Adrenal gland (tissue), 12 donors: Measurements from ENCODE around the gene KRTAP10-8. TPM values are rescaled to one million over a fixed set of nuclear protein-coding genes. Genes with fewer than 3 reads are reported as not detected.
"Not testable (repeated sequence)": the region's sequence is repeated elsewhere in the genome, so short reads cannot be mapped to it uniquely, and the experiment has no call there.

Source experiments
- DNase-seq, 7 donors: peaks; one replicate each; pipeline ENCODE4 v3.0.0-alpha.2; 2019 to 2020
- H3K27ac ChIP-seq, 5 donors: fragments of 200-600 bp; sonication (generic) in 4 of 5; 1 replicate in 3 of 5; 2 replicates in 2 of 5; pipeline versions ENCODE4 v1.5.1 to v1.8.0; 2016 to 2020; ENCODE audit warnings: mild to moderate bottlenecking in 1 of 5
- H3K27me3 ChIP-seq: fragments of 200-600 bp; 2 replicates; pipeline ENCODE4 v1.8.0; 2021
- H3K36me3 ChIP-seq, 2 donors: fragments of 200-600 bp; replicated peaks in 1 of 2; 1 replicate in 1 of 2; 2 replicates in 1 of 2; pipeline versions ENCODE4 v1.5.1 to v1.8.0; 2018 to 2022
- H3K4me1 ChIP-seq, 2 donors: fragments of 200-600 bp; replicated peaks in 1 of 2; 1 replicate in 1 of 2; 2 replicates in 1 of 2; pipeline versions ENCODE4 v1.5.1 to v1.8.0; 2018 to 2021
- H3K4me3 ChIP-seq, 4 donors: fragments of 200-600 bp; sonication (generic) in 3 of 4; one replicate each; pipeline ENCODE4 v1.5.1; 2016 to 2018
- H3K9me3 ChIP-seq, 3 donors: fragments of 200-600 bp; sonication (generic) in 1 of 3; replicated peaks in 1 of 3; 1 replicate in 2 of 3; 2 replicates in 1 of 3; pipeline versions ENCODE4 v1.5.1 to v1.8.0; 2016 to 2021
- CTCF ChIP-seq, 6 experiments: fragments of 450-650 bp in 4 of 6; fragments of 200-600 bp in 2 of 6; sonication (generic) in 1 of 6; IDR thresholded peaks; 1 replicate in 5 of 6; 2 replicates in 1 of 6; pipeline versions ENCODE4 v1.5.1 to v1.8.0; 2016 to 2021; ENCODE audit warnings: antibody characterized with exemption in 6 of 6, mild to moderate bottlenecking in 2 of 6, moderate library complexity in 1 of 6
- POLR2A ChIP-seq, 2 donors: fragments of 450-650 bp; IDR thresholded peaks; one replicate each; pipeline ENCODE4 v1.6.1; 2017; ENCODE audit warnings: antibody characterized with exemption in 2 of 2, mild to moderate bottlenecking in 2 of 2, moderate library complexity in 1 of 2
- WGBS, 4 donors: extraction: QIAGEN DNeasy Blood & Tissue Kit in 2 of 4; methylation state at CpG; one replicate each; pipeline versions ENCODE4 v1.1.5 to v1.1.7; 2013 to 2017; 5-methylcytosine and 5-hydroxymethylcytosine counted together
- intact Hi-C, 2 donors: fragments of 100-400 bp; cut with DNase I; formaldehyde crosslinking; loops; one replicate each; pipeline versions ENCODE4 v1.14.1 to v1.15.0; 2022 to 2023
- polyA plus RNA-seq, 3 donors: library from polyadenylated mRNA; stranded (reverse); fragments of 200-250 nt in 2 of 3; fragments of 350-450 nt in 1 of 3; fragmentation: Illumina TruSeq in 1 of 3; extraction: RNeasy Lipid Tissue Mini Kit (QIAGEN cat#74804) in 1 of 3; gene quantifications; one replicate each; pipeline ENCODE4 v1.2.3, GENCODE V29; 2013 to 2014
- total RNA-seq, 9 donors: library from RNA; depleted of rRNA in 4 of 9; stranded (reverse); fragments of >200 nt in 4 of 9; fragments of 120-200 nt in 1 of 9; fragmentation: NEBNext Ultra II Directional in 1 of 9; extraction: Animal tissue kit (Norgen Biotek cat#: 25700) in 1 of 9; gene quantifications; one replicate each; pipeline versions ENCODE4 v1.1.0 to v1.2.4, GENCODE V29; 2013 to 2023
- donor health status: healthy with polysubstance abuse.
- donor health status: Bipolar disorder and iron deficiency.
- donor health status: DM: yes; HTN: yes; CAD: no.
- donor health status: DM: no; HTN: no; CAD: no.
- donor health status: DM: no; HTN: no; CAD: no.
- donor health status: DM: yes; HTN: yes; CAD: no.

The KRTAP10-8 gene
- total and polyA plus RNA-seq, 12 donors: not detected

- no peak for TF ChIP-seq CTCF (IDR thresholded peaks at IDR 0.05)
- no peak for TF ChIP-seq POLR2A (IDR thresholded peaks at IDR 0.05)
- Histone ChIP-seq H3K27ac (no peak overlapping the region), H3K27me3 (peaks cover 8% of the 10 kb centered on the region), H3K4me3 (no peak overlapping the region), H3K36me3 (no peaks in the 10 kb centered on the region), H3K4me1 (no peaks in the 10 kb centered on the region), H3K9me3 (no peaks in the 10 kb centered on the region)
- intact Hi-C loops: no loop called here
- no peak for DNase-seq
- WGBS, 4 donors: 46 to 65% (median 57%) methylated on average over 3 to 17 of the region's 17 CpGs
These were observed 8.6 kb upstream of the KRTAP10-8 start for GRCh38 chr21:44603109-44603875.

GRCh38 chr21:44603911-44604310 is 8.0 kb upstream of the KRTAP10-8 start:
- intact Hi-C loops: no loop called here
- no peaks in the 10 kb centered on the region for H3K4me1 ChIP-seq
- no peaks in the 10 kb centered on the region for H3K9me3 ChIP-seq
- TF ChIP-seq POLR2A (IDR thresholded peaks at IDR 0.05): no peak
- no peak for TF ChIP-seq CTCF (IDR thresholded peaks at IDR 0.05)
- no peak overlapping the region for H3K27ac ChIP-seq
- no peak overlapping the region for H3K4me3 ChIP-seq
- 83 to 87% (median 84%) methylated on average over 8 of the region's 8 CpGs for WGBS, 4 donors
- no peaks in the 10 kb centered on the region for H3K36me3 ChIP-seq
- no peak for DNase-seq
- H3K27me3 ChIP-seq: peaks cover 8% of the 10 kb centered on the region

GRCh38 chr21:44606495-44606894 is 5.4 kb upstream of the KRTAP10-8 start:
- H3K36me3 ChIP-seq: no peaks in the 10 kb centered on the region

GRCh38 chr21:44609193-44609592 is 2.7 kb upstream of the KRTAP10-8 start:
- Histone ChIP-seq H3K4me1 (no peaks in the 10 kb centered on the region), H3K27me3 (no peaks in the 10 kb centered on the region), H3K27ac (no peak overlapping the region), H3K4me3 (no peak overlapping the region), H3K9me3 (no peaks in the 10 kb centered on the region), H3K36me3 (no peaks in the 10 kb centered on the region)
- DNase-seq: no peak
- intact Hi-C loops: no loop called here
- TF ChIP-seq CTCF (IDR thresholded peaks at IDR 0.05) (no peak), POLR2A (IDR thresholded peaks at IDR 0.05) (no peak)

More at GRCh38 chr21:44606495-44606894, 5.4 kb upstream of the KRTAP10-8 start:
- TF ChIP-seq POLR2A (IDR thresholded peaks at IDR 0.05): no peak
- TF ChIP-seq CTCF (IDR thresholded peaks at IDR 0.05): no peak
- 67 to 76% (median 70%) methylated on average over 4 of the region's 4 CpGs for WGBS, 4 donors
- Histone ChIP-seq H3K27me3 (peaks cover 8% of the 10 kb centered on the region), H3K4me1 (no peaks in the 10 kb centered on the region), H3K4me3 (no peak overlapping the region), H3K9me3 (no peaks in the 10 kb centered on the region), H3K27ac (no peak overlapping the region)
- no peak for DNase-seq
- intact Hi-C loops: no loop called here

- intact Hi-C loops, H3K27me3 ChIP-seq, H3K4me3 ChIP-seq: not testable (repeated sequence)
These were observed 1.6 kb upstream of the KRTAP10-8 start for GRCh38 chr21:44610157-44610843.

More at GRCh38 chr21:44610157-44610843, 1.6 kb upstream of the KRTAP10-8 start:
- not testable (repeated sequence) for H3K9me3 ChIP-seq, DNase-seq, H3K4me1 ChIP-seq, H3K36me3 ChIP-seq, H3K27ac ChIP-seq
- 86 to 91% (median 87%) methylated on average over 4 to 7 of the region's 7 CpGs for WGBS, 4 donors
